HG03432 (cell line): ENCODE results near the gene GPR50.

Source experiments
- ATAC-seq: cut with Tn5 transposase; IDR thresholded peaks from one replicate; pipeline ENCODE4 v1.9.1; 2021; ENCODE audit warnings: mild to moderate bottlenecking, moderate library complexity; ENCODE audit not compliant: unreplicated experiment

The GPR50 gene

GRCh38 chrX:151176231-151176750 is at the start of gene GPR50:
Gene GPR50 (plus strand): TSS chrX:151176584. CDS start chrX:151176722, 138 bp downstream.
- no peak for ATAC-seq

- ATAC-seq = no peak
Measured at GRCh38 chrX:151132531-151132930, 43.9 kb upstream of the GPR50 start.

- ATAC-seq = peak; percentile 63
Measured at GRCh38 chrX:151151665-151152267, 24.6 kb upstream of the GPR50 start.

- no peak for ATAC-seq
Measured at GRCh38 chrX:151153086-151153485, 23.3 kb upstream of the GPR50 start.

- no peak for ATAC-seq
Measured at GRCh38 chrX:151153667-151154066, 22.7 kb upstream of the GPR50 start.

- ATAC-seq = no peak
Measured at GRCh38 chrX:151155234-151155633, 21.1 kb upstream of the GPR50 start.

- no peak for ATAC-seq
Measured at GRCh38 chrX:151161690-151162089, 14.7 kb upstream of the GPR50 start.

GRCh38 chrX:151167791-151168345 is 8.5 kb upstream of the GPR50 start:
- ATAC-seq = no peak

GRCh38 chrX:151169783-151170182 is 6.6 kb upstream of the GPR50 start:
- ATAC-seq = no peak

GRCh38 chrX:151174581-151175282 is 1.7 kb upstream of the GPR50 start:
- no peak for ATAC-seq

GRCh38 chrX:151175283-151176062 is 911 bp upstream of the GPR50 start:
- no peak for ATAC-seq

GRCh38 chrX:151177141-151178027 is 1.0 kb downstream of the GPR50 start:
- no peak for ATAC-seq

GRCh38 chrX:151178746-151179145 is 2.4 kb downstream of the GPR50 start:
- ATAC-seq = no peak

GRCh38 chrX:151180400-151180799 is 4.0 kb downstream of the GPR50 start:
- ATAC-seq = no peak

GRCh38 chrX:151181088-151181487 is 4.7 kb downstream of the GPR50 start:
- no peak for ATAC-seq

- ATAC-seq = no peak
Measured at GRCh38 chrX:151183233-151183753, 6.9 kb downstream of the GPR50 start.

- no peak for ATAC-seq
Measured at GRCh38 chrX:151183912-151184565, 7.7 kb downstream of the GPR50 start.

- peak; percentile 56 for ATAC-seq
Measured at GRCh38 chrX:151184705-151185104, 8.3 kb downstream of the GPR50 start.

GRCh38 chrX:151206871-151207270 is 30.5 kb downstream of the GPR50 start:
- ATAC-seq = no peak

GRCh38 chrX:151225843-151226242 is 49.5 kb downstream of the GPR50 start:
- ATAC-seq = no peak
